RWPE1 (cell line): Measurements from ENCODE around the gene ARL3.
"Not testable (repeated sequence)": the region's sequence is repeated elsewhere in the genome, so short reads cannot be mapped to it uniquely, and the experiment has no call there.

Source experiments
- CTCF ChIA-PET: fragments of 350-600 bp; sonication (Branson Sonifier 250); formaldehyde crosslinking; extraction: SDS; loops from one replicate; lab custom pipeline; 2021; lab: Yijun Ruan, JAX
- POLR2A ChIA-PET: fragments of 400-600 bp; formaldehyde crosslinking; extraction: SDS; loops from one replicate; lab custom pipeline; 2020; ENCODE audit warnings: antibody characterized with exemption; ENCODE audit not compliant: low non-redundant PET; lab: Yijun Ruan, JAX
- DNase-seq: peaks from one replicate; pipeline ENCODE4 v3.0.0; 2012; ENCODE audit warnings: low spot score
- H3K27ac ChIP-seq: fragments of 450-650 bp; 2 replicates; pipeline ENCODE4 v1.5.1; 2017
- CTCF ChIP-seq: fragments of 450-650 bp; conservative IDR thresholded peaks from 2 replicates; pipeline ENCODE4 v1.5.1; 2017; ENCODE audit warnings: low read depth, mild to moderate bottlenecking

Gene ARL3

GRCh38 chr10:102713814-102714620, at the start of gene ARL3:
Gene ARL3 (minus strand): TSS chr10:102714397. CDS start chr10:102714275, 122 bp downstream.
- CTCF ChIA-PET: interaction anchor here (0.6 to 2.1 kb wide), 9 partner anchors 13 to 462 kb away, joined by 3 to 5 read pairs (median 3); no protein-coding TSS in a partner anchor
- POLR2A ChIA-PET: interaction anchor here (0.5 to 1.0 kb wide), 3 partner anchors 29 to 600 kb away, joined by 3 to 4 read pairs (median 3); no protein-coding TSS in a partner anchor
- DNase-seq: peak; percentile 99
- H3K27ac ChIP-seq: peak within 1 kb of the TSS; percentile 91
- TF ChIP-seq CTCF: no peak

- H3K27ac ChIP-seq: peak overlapping the region; percentile 90
- TF ChIP-seq CTCF: no peak
- CTCF ChIA-PET: no interaction called here
- no peak for DNase-seq
- POLR2A ChIA-PET: no interaction called here
Observed at GRCh38 chr10:102763037-102763607, 48.9 kb upstream of the ARL3 start.

GRCh38 chr10:102762401-102763015, 48.3 kb upstream of the ARL3 start:
- ChIA-PET POLR2A (no interaction called here), CTCF (no interaction called here)
- TF ChIP-seq CTCF: no peak
- DNase-seq: no peak
- H3K27ac ChIP-seq: peak overlapping the region; percentile 90

GRCh38 chr10:102761981-102762380, 47.8 kb upstream of the ARL3 start:
- TF ChIP-seq CTCF: no peak
- peak overlapping the region; percentile 42 for H3K27ac ChIP-seq
- no peak for DNase-seq
- ChIA-PET CTCF (no interaction called here), POLR2A (no interaction called here)

- no peak for DNase-seq
- no peak for TF ChIP-seq CTCF
- peak overlapping the region; percentile 42; the same call in 1 of the 2 replicates for H3K27ac ChIP-seq
- POLR2A ChIA-PET: no interaction called here
- CTCF ChIA-PET: interaction anchor here (1.3 kb wide), 1 partner anchor 76 kb away, joined by 5 read pairs; no protein-coding TSS in a partner anchor
Observed at GRCh38 chr10:102759497-102760210, 45.5 kb upstream of the ARL3 start.

GRCh38 chr10:102758933-102759262, 44.7 kb upstream of the ARL3 start:
- POLR2A ChIA-PET, CTCF ChIA-PET, DNase-seq: not testable (repeated sequence)
- H3K27ac ChIP-seq: peak overlapping the region; percentile 28; the same call in 1 of the 2 replicates
